Esophagus squamous epithelium (tissue), 4 donors: ENCODE measurements around the gene GATAD2A.

Experiments used
- POLR2A ChIP-seq, 4 donors: fragments of 450-650 bp; IDR thresholded peaks; one replicate each; pipeline ENCODE4 v1.6.1; 2017; ENCODE audit warnings: antibody characterized with exemption in 4 of 4, mild to moderate bottlenecking in 4 of 4, moderate library complexity in 3 of 4
- TF ChIP-seq, protein P1 (sequence below), 6 experiments: fragments of 450-650 bp in 4 of 6; fragments of 200-600 bp in 2 of 6; sonication (generic) in 2 of 6; IDR thresholded peaks; one replicate each; pipeline ENCODE4 v1.5.1; 2016 to 2019; ENCODE audit warnings: antibody characterized with exemption in 6 of 6, mild to moderate bottlenecking in 4 of 6, moderate library complexity in 4 of 6

- TF ChIP-seq, protein P1, sequence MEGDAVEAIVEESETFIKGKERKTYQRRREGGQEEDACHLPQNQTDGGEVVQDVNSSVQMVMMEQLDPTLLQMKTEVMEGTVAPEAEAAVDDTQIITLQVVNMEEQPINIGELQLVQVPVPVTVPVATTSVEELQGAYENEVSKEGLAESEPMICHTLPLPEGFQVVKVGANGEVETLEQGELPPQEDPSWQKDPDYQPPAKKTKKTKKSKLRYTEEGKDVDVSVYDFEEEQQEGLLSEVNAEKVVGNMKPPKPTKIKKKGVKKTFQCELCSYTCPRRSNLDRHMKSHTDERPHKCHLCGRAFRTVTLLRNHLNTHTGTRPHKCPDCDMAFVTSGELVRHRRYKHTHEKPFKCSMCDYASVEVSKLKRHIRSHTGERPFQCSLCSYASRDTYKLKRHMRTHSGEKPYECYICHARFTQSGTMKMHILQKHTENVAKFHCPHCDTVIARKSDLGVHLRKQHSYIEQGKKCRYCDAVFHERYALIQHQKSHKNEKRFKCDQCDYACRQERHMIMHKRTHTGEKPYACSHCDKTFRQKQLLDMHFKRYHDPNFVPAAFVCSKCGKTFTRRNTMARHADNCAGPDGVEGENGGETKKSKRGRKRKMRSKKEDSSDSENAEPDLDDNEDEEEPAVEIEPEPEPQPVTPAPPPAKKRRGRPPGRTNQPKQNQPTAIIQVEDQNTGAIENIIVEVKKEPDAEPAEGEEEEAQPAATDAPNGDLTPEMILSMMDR (IDR thresholded peaks at IDR 0.05), result peak; percentile 77 to 93 (median 82)
- TF ChIP-seq POLR2A (IDR thresholded peaks at IDR 0.05), result no peak
Measured at GRCh38 chr19:19490214-19490968, 84.9 kb downstream of the GATAD2A start.
